H9 (cell line): ENCODE data around the gene HEXIM1. TPM values are rescaled to one million over a fixed set of nuclear protein-coding genes. Genes with fewer than 3 reads are reported as not detected.

Experiments
- DNase-seq: peaks from one replicate; pipeline ENCODE4 v3.0.0-alpha.2; 2017
- H2AFZ ChIP-seq: one replicate; pipeline ENCODE4 v1.6.1; 2013; ENCODE audit warnings: mild to moderate bottlenecking, low read length, control low read depth, moderate library complexity
- H2AK5ac ChIP-seq: 2 replicates; pipeline ENCODE4 v1.6.1; 2013; ENCODE audit warnings: low read length, control low read depth, mixed read lengths; ENCODE audit not compliant: insufficient read length
- H2BK120ac ChIP-seq: one replicate; pipeline ENCODE4 v1.6.1; 2013; ENCODE audit warnings: low read depth, mild to moderate bottlenecking, low read length, control low read depth, inconsistent platforms; ENCODE audit not compliant: poor library complexity, severe bottlenecking
- H2BK12ac ChIP-seq: 2 replicates; pipeline ENCODE4 v1.6.1; 2013; ENCODE audit warnings: low read length, control low read depth, mixed read lengths, low read depth; ENCODE audit not compliant: insufficient read length
- H2BK15ac ChIP-seq: 2 replicates; pipeline ENCODE4 v1.6.1; 2013; ENCODE audit warnings: low read depth, low read length, control low read depth
- H2BK20ac ChIP-seq: one replicate; pipeline ENCODE4 v1.6.1; 2013; ENCODE audit warnings: low read depth, mild to moderate bottlenecking, low read length, control low read depth, inconsistent platforms; ENCODE audit not compliant: poor library complexity, severe bottlenecking
- H2BK5ac ChIP-seq: 2 replicates; pipeline ENCODE4 v1.6.1; 2013; ENCODE audit warnings: low read length, control low read depth, mixed read lengths; ENCODE audit not compliant: insufficient read length
- H3K14ac ChIP-seq: 2 replicates; pipeline ENCODE4 v1.6.1; 2013; ENCODE audit warnings: low read length, control low read depth; ENCODE audit not compliant: insufficient read depth
- H3K18ac ChIP-seq: 2 replicates; pipeline ENCODE4 v1.6.1; 2013; ENCODE audit warnings: low read depth, mild to moderate bottlenecking, mixed read lengths, low read length, control low read depth; ENCODE audit not compliant: insufficient read length
- H3K23ac ChIP-seq: 2 replicates; pipeline ENCODE4 v1.6.1; 2013; ENCODE audit warnings: low read length, control low read depth, mixed read lengths, low read depth; ENCODE audit not compliant: insufficient read length
- H3K23me2 ChIP-seq: 2 replicates; pipeline ENCODE4 v1.6.1; 2013; ENCODE audit warnings: low read depth, mild to moderate bottlenecking, mixed read lengths, low read length, control low read depth; ENCODE audit not compliant: insufficient read length, poor library complexity, severe bottlenecking
- H3K27ac ChIP-seq: 2 replicates; pipeline ENCODE4 v1.5.1; 2013; ENCODE audit warnings: low read length, control low read depth, mixed read lengths, low read depth; ENCODE audit not compliant: insufficient read length
- H3K27me3 ChIP-seq: 2 replicates; pipeline ENCODE4 v1.6.1; 2013; ENCODE audit warnings: low read length, control low read depth, inconsistent platforms; ENCODE audit not compliant: insufficient read depth
- H3K4ac ChIP-seq: 2 replicates; pipeline ENCODE4 v1.6.1; 2013; ENCODE audit warnings: low read depth, mild to moderate bottlenecking, control low read depth, inconsistent platforms, low read length, moderate library complexity
- H3K4me1 ChIP-seq: 2 replicates; pipeline ENCODE4 v1.6.1; 2013; ENCODE audit warnings: low read length, control low read depth, inconsistent platforms; ENCODE audit not compliant: insufficient read depth
- H3K4me2 ChIP-seq: 2 replicates; pipeline ENCODE4 v1.6.1; 2013; ENCODE audit warnings: low read length, control low read depth, mixed read lengths; ENCODE audit not compliant: insufficient read length, insufficient read depth
- H3K56ac ChIP-seq: 2 replicates; pipeline ENCODE4 v1.6.1; 2013; ENCODE audit warnings: low read depth, mild to moderate bottlenecking, mixed read lengths, low read length, control low read depth; ENCODE audit not compliant: insufficient read length
- H3K79me1 ChIP-seq: 2 replicates; pipeline ENCODE4 v1.6.1; 2013; ENCODE audit warnings: low read depth, mild to moderate bottlenecking, moderate library complexity, low read length, control low read depth, inconsistent platforms; ENCODE audit not compliant: insufficient read depth, poor library complexity, severe bottlenecking
- H3K79me2 ChIP-seq: 2 replicates; pipeline ENCODE4 v1.6.1; 2013; ENCODE audit warnings: low read length, control low read depth, inconsistent platforms; ENCODE audit not compliant: insufficient read depth
- H3K9ac ChIP-seq: 2 replicates; pipeline ENCODE4 v1.6.1; 2013; ENCODE audit warnings: low read length, control low read depth, mixed read lengths; ENCODE audit not compliant: insufficient read length; ENCODE audit errors: extremely low read depth
- H3K9me3 ChIP-seq: one replicate; pipeline ENCODE4 v1.6.1; 2013; ENCODE audit warnings: low read depth, low read length, inconsistent platforms; ENCODE audit not compliant: control insufficient read depth
- H3T11ph ChIP-seq: one replicate; pipeline ENCODE4 v1.6.1; 2013; ENCODE audit warnings: mild to moderate bottlenecking, low read length, control low read depth, inconsistent platforms
- H4K20me1 ChIP-seq: one replicate; pipeline ENCODE4 v1.6.1; 2013; ENCODE audit not compliant: control insufficient read depth, insufficient read length, insufficient read depth
- H4K5ac ChIP-seq: 2 replicates; pipeline ENCODE4 v1.6.1; 2013; ENCODE audit warnings: low read depth, mild to moderate bottlenecking, mixed read lengths, low read length, control low read depth; ENCODE audit not compliant: insufficient read length
- H4K8ac ChIP-seq: replicated peaks from 2 replicates; pipeline ENCODE4 v1.6.1; 2013; ENCODE audit warnings: low read length, control low read depth, mixed read lengths, low read depth; ENCODE audit not compliant: insufficient read length
- H4K91ac ChIP-seq: 2 replicates; pipeline ENCODE4 v1.6.1; 2013; ENCODE audit warnings: low read depth, mild to moderate bottlenecking, moderate library complexity, mixed read lengths, low read length, control low read depth; ENCODE audit not compliant: insufficient read length
- H3K27ac Mint-ChIP-seq, 3 experiments: 2 replicates in 2 of 3; 3 replicates in 1 of 3; pipeline ENCODE4 v1.8.0; 2020 to 2021; ENCODE audit warnings: mixed read lengths in 3 of 3, mild to moderate bottlenecking in 1 of 3, moderate library complexity in 1 of 3
- H3K27me3 Mint-ChIP-seq: 2 replicates; pipeline ENCODE4 v1.8.0; 2021; ENCODE audit warnings: low read depth, mild to moderate bottlenecking, moderate library complexity, mixed read lengths
- H3K36me3 Mint-ChIP-seq, 3 experiments: 2 replicates in 2 of 3; 3 replicates in 1 of 3; pipeline ENCODE4 v1.8.0; 2020 to 2021; ENCODE audit warnings: low read depth in 3 of 3, mixed read lengths in 3 of 3; ENCODE audit not compliant: insufficient read depth in 1 of 3
- H3K4me1 Mint-ChIP-seq, 2 experiments: 2 replicates each; pipeline ENCODE4 v1.8.0; 2020; ENCODE audit warnings: mixed read lengths in 2 of 2
- H3K4me3 Mint-ChIP-seq, 2 experiments: 2 replicates in 1 of 2; 3 replicates in 1 of 2; pipeline ENCODE4 v1.8.0; 2020 to 2021; ENCODE audit warnings: mild to moderate bottlenecking in 2 of 2, mixed read lengths in 2 of 2, moderate library complexity in 1 of 2
- H3K9me3 Mint-ChIP-seq, 2 experiments: 2 replicates in 1 of 2; 3 replicates in 1 of 2; pipeline ENCODE4 v1.8.0; 2020; ENCODE audit warnings: mild to moderate bottlenecking in 2 of 2, mixed read lengths in 2 of 2, moderate library complexity in 1 of 2
- CTCF ChIP-seq: fragments of 200-600 bp; sonication (generic); conservative IDR thresholded peaks from 3 replicates; pipeline ENCODE4 v1.8.0; 2021; ENCODE audit warnings: antibody characterized with exemption, mild to moderate bottlenecking
- WGBS: extraction: QIAGEN DNeasy Blood & Tissue Kit; methylation state at CpG from one replicate; pipeline ENCODE4 v1.1.7; 2013; ENCODE audit warnings: missing lambda C conversion rate, low lambda C conversion rate, mixed read lengths; ENCODE audit not compliant: insufficient read length; ENCODE audit errors: extremely low coverage; 5-methylcytosine and 5-hydroxymethylcytosine counted together
- total RNA-seq: library from RNA; stranded (reverse); gene quantifications from 2 replicates; pipeline ENCODE4 v1.2.1, GENCODE V29; 2021

The HEXIM1 gene
- total RNA-seq, 1 experiment from 2014 or later: 32.4 TPM

- Mint-ChIP-seq H3K4me1 (peaks cover 0 to 5% of the 10 kb centered on the region in 2 experiments; a peak in 1 of 4 replicates), H3K9me3 (no peaks in the 10 kb centered on the region), H3K4me3 (no peak overlapping the region), H3K27me3 (no peaks in the 10 kb centered on the region), H3K36me3 (peaks cover 29 to 92% (median 81%) of the 10 kb centered on the region in 3 experiments; a peak in 6 of 7 replicates), H3K27ac (peak overlapping the region in 2 of 3 experiments; percentile 40 to 57; a peak in 2 of 7 replicates)
- no peak overlapping the region for H3K4ac ChIP-seq
- no peak overlapping the region for H4K5ac ChIP-seq
- H4K20me1 ChIP-seq: no peaks in the 10 kb centered on the region
- H2BK120ac ChIP-seq: no peak overlapping the region
- no peak for TF ChIP-seq CTCF
- no CpG with 5 or more reads among the region's 9 CpGs for WGBS
- no peak overlapping the region for H2BK15ac ChIP-seq
- H2BK12ac ChIP-seq: no peak overlapping the region
- H3K56ac ChIP-seq: no peak overlapping the region
- H3K79me1 ChIP-seq: no peaks in the 10 kb centered on the region
- H3K23me2 ChIP-seq: no peaks in the 10 kb centered on the region
- H2AK5ac ChIP-seq: no peak overlapping the region
- H3K27ac ChIP-seq: no peak overlapping the region
- H3K4me1 ChIP-seq: no peaks in the 10 kb centered on the region
- no peak overlapping the region for H4K91ac ChIP-seq
- no peak overlapping the region for H3K14ac ChIP-seq
- DNase-seq: no peak
- H3K18ac ChIP-seq: no peak overlapping the region
- no peaks in the 10 kb centered on the region for H3K9me3 ChIP-seq
- H3K27me3 ChIP-seq: no peaks in the 10 kb centered on the region
- no peaks in the 10 kb centered on the region; the same call in 1 of the 2 replicates for H3K79me2 ChIP-seq
- H3K23ac ChIP-seq: no peak overlapping the region
- no peak overlapping the region for H3K9ac ChIP-seq
- H4K8ac ChIP-seq: no peak overlapping the region
- H2AFZ ChIP-seq: no peak overlapping the region
- no peak overlapping the region for H2BK5ac ChIP-seq
- no peak overlapping the region for H3K4me2 ChIP-seq
- no peak overlapping the region for H2BK20ac ChIP-seq
- no peak overlapping the region for H3T11ph ChIP-seq
These were observed 44.9 kb upstream of the HEXIM1 start for GRCh38 chr17:45103269-45103795.
